ENCODE results near the gene NRXN3.

The NRXN3 gene

GRCh38 chr14:79281244-79282152 is 1111.3 kb downstream of the NRXN3 start:
- H3K4me3 ChIP-seq (ENCODE audit: low read depth, low read length): no peak overlapping the region
- no peak for DNase-seq (ENCODE audit: low read depth)
- TF ChIP-seq CTCF (IDR thresholded peaks at IDR 0.05; ENCODE audit: low read depth, low read length, missing control alignments): no peak
- in situ Hi-C loops (cut with HindIII; ENCODE audit: low sequenced_read_pairs): no loop called here

GRCh38 chr14:79284621-79285020 is 1114.4 kb downstream of the NRXN3 start:
- no peak for TF ChIP-seq CTCF (IDR thresholded peaks at IDR 0.05; ENCODE audit: low read depth, low read length, missing control alignments)
- H3K4me3 ChIP-seq (ENCODE audit: low read depth, low read length): no peak overlapping the region
- DNase-seq (ENCODE audit: low read depth): no peak
- in situ Hi-C loops (cut with HindIII; ENCODE audit: low sequenced_read_pairs): no loop called here

- in situ Hi-C loops (cut with HindIII; ENCODE audit: low sequenced_read_pairs): no loop called here
- DNase-seq (ENCODE audit: low read depth): no peak
- no peak for TF ChIP-seq CTCF (IDR thresholded peaks at IDR 0.05; ENCODE audit: low read depth, low read length, missing control alignments)
- H3K4me3 ChIP-seq (ENCODE audit: low read depth, low read length): no peak overlapping the region
These were observed 1115.1 kb downstream of the NRXN3 start for GRCh38 chr14:79285263-79285662.

- no peak for DNase-seq (ENCODE audit: low read depth)
- H3K4me3 ChIP-seq (ENCODE audit: low read depth, low read length): no peak overlapping the region
- no peak for TF ChIP-seq CTCF (IDR thresholded peaks at IDR 0.05; ENCODE audit: low read depth, low read length, missing control alignments)
- in situ Hi-C loops (cut with HindIII; ENCODE audit: low sequenced_read_pairs): no loop called here
These were observed 1117.8 kb downstream of the NRXN3 start for GRCh38 chr14:79287976-79288375.

GRCh38 chr14:79293482-79294177 is 1123.5 kb downstream of the NRXN3 start:
- no peak for DNase-seq (ENCODE audit: low read depth)
- in situ Hi-C loops (cut with HindIII; ENCODE audit: low sequenced_read_pairs): no loop called here
- no peak overlapping the region for H3K4me3 ChIP-seq (ENCODE audit: low read depth, low read length)
- TF ChIP-seq CTCF (IDR thresholded peaks at IDR 0.05; ENCODE audit: low read depth, low read length, missing control alignments): no peak

GRCh38 chr14:79294499-79294898 is 1124.3 kb downstream of the NRXN3 start:
- H3K4me3 ChIP-seq (ENCODE audit: low read depth, low read length): no peak overlapping the region
- no peak for DNase-seq (ENCODE audit: low read depth)
- in situ Hi-C loops (cut with HindIII; ENCODE audit: low sequenced_read_pairs): no loop called here
- TF ChIP-seq CTCF (IDR thresholded peaks at IDR 0.05; ENCODE audit: low read depth, low read length, missing control alignments): no peak

Measured in astrocyte of the cerebellum (primary cell).